Erythroblast (primary cell): ENCODE results near the gene SPART.

ENCODE experiments used
- GATA1 ChIP-seq: IDR thresholded peaks from 2 replicates; pipeline ENCODE4 v1.6.1; 2011; ENCODE audit warnings: low read depth, mild to moderate bottlenecking, control low read depth, low read length, moderate library complexity
- POLR2A ChIP-seq: IDR thresholded peaks from 2 replicates; pipeline ENCODE4 v1.6.1; 2011; ENCODE audit warnings: mild to moderate bottlenecking, low read length

DNA sequence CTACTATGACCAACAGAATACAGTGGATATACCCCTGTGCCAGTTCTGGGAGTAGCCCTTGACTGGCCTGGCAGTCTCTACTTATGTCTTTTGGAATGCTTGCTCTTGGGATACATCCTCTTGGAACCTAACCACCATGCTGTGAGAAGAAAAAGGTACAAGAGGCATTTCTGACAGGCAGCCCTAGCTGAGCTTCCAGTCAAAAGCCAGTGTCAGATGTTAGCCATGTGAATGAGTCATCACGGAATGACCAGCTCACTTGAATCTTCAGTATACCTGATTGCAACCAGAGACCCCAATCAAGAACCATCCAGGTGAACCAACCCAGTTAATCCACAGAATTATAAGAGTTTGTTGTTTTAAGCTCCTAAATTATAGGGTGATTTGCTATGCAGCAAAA lies 52.7 kb downstream of the SPART start:
- TF ChIP-seq POLR2A (no peak), GATA1 (no peak)
